NCI-H82 (cell line): ENCODE measurements around the gene SPTLC3.

Experiments used
- DNase-seq: peaks from one replicate; lab custom pipeline; 2025; lab: John Stamatoyannopoulos, UW

Gene SPTLC3

DNA sequence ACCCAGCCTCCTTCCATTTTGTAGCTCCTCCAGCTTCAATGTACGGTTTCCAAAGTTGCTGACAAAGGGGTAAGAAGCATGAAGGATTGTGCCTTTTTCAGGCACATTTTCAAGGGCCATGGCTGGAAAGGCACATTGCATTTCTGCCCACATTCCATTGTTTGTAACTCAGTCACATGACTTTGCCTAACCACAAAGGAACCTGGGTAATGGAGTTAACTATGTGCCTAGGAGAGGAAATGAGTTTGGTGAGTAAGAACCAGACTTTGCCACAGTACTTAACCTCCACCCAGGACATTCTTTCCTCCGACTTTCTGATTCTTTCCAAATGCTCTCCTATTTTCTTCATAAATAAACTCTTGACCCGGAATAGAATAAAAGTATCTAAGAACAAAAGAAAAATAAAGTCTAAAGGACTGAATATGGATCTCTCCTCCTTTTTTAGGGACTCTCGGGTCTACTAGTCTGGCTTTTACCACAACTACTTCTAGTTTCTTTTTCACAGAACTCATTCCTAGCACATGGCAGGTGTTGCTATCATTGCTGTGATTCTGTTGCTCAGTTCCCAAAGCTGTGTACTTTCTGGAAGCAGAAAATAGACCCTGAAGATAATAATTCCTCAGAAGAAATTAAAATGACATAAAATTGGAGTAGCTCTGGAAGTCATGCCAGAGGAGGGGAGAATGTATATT lies 130.8 kb downstream of the SPTLC3 start:
- DNase-seq, result no peak

DNA sequence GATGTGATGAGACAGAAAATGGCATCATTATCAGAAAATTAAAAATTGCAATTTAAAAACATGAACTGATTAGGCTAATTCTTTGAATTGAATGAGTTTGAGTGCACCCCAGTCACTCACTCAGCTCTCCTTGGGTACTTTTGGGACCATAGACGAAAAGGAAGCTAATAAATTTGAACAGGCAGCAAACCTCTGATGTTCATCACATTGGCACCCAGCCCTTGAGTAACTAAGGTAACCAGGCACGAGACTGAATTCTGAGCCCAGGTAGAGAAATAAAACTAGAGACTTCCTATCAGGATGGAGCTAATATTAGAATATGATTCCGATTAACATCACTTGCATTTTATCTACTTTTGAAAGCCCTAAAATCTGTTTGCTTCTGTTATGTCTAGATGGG lies 131.4 kb downstream of the SPTLC3 start:
- DNase-seq, result no peak

DNA sequence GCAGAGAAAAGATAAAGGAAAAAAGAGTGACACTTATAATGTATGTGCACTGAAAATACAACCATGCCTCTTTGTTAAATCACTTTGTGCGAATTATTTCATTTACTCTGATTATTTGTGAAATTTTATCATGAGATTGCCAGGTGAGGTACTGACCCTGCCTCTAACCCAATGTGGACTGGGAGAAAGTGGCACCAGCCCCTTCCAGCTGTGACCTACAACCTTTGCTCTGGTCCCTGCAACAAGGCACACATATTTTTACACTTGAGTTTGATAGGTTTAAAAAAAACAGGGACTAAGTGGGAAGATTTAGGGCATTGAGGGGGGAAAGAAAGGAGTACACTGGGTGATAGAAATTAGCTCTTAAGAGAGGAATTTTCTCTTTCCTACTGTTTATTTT lies 132.0 kb downstream of the SPTLC3 start:
- no peak for DNase-seq

DNA sequence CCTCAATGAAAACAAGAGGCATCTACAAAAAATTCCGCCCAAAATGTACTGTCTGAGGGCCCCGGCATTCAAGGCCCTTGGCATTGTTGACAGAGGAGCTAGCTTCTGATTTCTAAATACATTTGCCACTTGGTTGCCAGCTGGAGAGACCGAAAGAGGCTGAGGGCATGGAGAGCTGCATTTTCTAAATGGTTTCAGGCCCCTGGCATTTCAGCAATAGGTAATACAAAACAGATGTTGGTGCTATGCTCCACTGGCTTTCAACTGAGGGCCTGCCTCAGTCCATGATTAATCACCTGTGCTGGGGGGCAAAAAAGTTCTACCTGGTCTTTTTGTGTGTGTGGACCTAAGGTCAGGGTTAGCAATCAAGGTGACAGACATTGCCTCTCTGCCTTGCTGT lies 132.8 kb downstream of the SPTLC3 start:
- peak; percentile 53 for DNase-seq

DNA sequence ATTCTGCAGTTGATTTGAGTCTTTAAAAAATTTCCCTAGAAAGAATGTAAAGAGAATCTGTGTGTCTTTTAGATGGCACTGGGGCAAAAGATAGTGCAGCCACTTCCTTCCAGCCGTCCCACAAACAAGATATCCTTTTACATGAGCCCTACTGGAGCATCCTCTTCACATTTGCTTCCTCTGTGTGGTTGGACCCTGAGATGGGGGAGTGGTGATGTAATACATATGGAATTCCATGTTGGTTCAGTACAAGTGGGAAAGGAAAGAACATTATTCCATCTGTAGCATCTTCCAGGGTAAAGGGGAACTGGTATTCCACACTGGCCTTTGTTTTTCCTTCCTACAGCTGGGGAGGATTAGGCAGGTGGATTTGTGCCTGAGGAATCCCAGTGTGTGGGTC lies 133.4 kb downstream of the SPTLC3 start:
- DNase-seq, result peak; percentile 21

DNA sequence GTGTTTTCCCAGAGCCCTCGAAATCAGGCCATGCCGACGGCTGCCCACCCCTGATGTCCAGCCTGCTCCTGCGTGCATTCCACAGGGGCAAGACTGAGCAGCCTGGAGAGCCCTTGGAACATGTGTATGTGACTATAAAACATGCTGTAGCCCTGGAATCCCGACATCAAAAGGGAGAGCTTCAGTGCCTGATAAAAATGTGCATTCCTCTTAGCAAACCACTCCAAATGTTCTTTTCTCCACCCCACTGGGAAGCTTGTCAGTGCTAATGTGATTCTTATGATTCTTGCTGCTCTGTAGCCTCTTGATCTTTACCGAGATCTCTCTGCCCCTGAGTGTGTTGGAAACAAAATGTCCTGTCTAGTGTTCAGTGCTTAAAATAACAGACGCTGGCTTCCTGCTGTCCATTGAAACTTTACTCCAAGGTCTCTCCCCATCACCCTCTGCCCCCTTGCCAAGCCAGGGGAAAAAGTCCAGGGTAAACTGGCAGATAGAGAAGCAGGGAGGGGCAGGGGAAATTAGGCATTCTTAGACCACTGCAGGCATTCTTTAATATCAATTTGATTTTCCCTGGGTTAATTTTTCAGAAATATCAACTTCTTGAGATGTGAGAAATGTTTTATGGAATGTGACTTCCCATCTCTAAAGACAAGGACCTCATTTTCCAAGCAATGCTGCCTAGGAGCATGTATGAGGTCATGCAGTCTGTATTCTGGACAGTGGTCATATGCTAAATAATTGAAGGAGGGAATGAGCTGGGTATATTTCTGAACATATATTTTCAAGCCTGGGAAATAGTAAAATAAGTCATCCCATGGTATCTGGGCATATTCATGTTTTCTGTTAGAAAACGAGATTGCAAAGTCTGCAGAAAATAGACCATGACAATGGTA lies 138.5 kb downstream of the SPTLC3 start:
- DNase-seq, result no peak

DNA sequence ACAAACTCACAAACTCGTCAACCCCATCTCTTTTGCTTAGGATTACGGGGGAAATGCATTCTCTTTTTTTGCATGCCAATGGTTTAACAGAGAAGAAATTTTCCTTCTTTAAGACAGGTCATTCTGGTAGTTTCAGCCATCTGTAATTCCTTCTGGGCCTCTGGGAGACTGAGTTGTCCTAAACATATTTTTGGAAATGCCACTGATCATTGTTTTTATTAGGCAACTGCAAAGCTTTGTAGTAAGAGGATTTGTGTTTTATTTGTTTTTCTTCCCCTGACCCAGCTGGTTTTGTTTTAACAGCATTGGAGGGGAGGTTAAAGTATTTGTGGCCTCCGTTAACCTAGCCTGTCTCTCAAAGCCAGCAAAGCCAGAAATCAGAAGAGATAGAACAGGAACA lies 139.2 kb downstream of the SPTLC3 start:
- DNase-seq, result peak; percentile 18

DNA sequence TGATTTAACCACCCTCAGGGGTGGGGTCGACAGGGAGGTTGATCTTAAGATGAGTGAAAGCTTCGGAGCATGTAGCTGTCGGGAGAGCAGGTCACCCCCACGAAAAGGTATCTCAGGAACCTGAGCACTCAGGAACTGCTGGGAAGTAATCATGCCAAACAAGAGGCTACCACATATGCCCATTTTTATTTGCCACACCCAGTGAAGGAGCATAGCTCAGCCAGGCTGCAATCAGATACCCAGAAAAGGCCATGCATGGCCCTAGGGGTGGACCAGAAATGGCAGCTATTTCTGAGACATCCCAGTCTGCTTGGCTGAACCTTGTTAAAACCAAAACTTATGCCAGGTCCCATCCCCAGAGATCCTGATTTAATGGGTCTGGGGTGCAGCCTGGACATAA lies 139.6 kb downstream of the SPTLC3 start:
- no peak for DNase-seq

DNA sequence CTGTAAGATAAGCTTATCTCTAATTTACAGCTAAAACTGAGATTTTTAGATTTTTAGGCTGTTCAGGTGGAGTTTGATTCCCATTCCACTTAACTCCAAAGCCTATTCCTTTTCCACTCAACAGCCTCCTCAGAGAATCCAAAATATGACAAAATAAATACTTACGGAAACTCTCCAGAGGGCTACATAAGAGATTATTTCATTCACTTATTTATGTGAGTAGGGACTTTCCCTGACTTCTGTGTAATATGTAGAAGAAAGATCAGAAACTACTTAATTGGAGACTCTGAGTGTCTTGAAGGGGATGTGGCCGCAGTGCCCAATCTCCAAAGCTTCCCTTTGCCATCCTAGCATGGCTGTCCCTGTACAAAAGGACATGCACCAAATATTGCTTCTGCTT lies 140.2 kb downstream of the SPTLC3 start:
- DNase-seq, result no peak

DNA sequence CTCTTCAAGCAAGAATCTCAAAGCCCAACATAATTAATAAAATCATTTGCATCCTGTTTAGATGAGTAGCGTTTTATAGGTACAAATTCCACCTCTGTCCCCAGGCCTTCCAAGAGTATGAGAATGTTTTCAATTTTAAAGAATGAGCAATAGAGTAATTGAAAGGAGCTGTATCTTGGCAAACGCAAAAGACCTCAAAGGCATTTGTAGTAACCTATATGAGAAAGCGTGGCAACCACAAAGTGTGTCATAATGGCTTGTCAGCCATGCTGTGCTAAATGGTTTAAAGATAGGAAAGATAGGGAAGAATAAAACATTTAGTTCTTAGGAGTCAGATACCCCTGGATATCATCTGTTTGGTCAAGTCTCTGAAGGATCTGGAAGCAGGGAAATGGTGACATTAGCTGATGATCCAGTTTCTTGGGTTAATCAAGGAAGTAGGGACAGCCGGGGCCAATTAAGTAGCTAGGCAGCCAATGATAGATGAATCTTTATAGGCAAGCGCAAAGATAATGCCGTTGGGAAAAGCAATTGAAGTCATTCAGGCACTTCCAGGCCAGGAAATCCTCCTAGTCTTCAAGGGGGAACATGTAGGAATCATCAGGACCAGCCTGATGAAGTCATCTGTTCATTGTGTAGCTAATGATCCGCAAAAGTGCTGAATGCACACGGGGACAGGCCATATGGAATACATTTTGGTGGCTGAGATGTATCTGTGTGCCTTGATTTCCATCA lies 140.8 kb downstream of the SPTLC3 start:
- DNase-seq, result no peak

DNA sequence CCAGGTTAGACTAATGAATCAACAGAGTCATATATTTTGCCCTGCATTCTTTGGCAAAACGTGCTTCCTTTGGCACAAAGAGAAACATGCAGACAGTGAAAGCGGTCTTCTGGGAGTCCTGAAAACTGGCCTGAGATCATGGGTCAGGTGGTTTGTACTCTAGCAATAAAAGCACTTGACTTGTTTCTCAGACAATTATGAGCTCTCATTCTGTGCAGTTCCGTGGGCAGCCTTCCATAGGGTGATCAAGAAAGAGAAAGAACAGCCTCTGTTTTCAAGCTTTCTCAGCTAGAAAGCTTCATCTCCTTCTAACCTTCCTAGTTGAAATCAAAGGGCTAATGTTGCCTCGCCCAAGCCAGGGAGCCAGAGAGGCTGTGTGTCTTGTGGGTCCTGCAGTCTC lies 149.6 kb downstream of the SPTLC3 start:
- no peak for DNase-seq

DNA sequence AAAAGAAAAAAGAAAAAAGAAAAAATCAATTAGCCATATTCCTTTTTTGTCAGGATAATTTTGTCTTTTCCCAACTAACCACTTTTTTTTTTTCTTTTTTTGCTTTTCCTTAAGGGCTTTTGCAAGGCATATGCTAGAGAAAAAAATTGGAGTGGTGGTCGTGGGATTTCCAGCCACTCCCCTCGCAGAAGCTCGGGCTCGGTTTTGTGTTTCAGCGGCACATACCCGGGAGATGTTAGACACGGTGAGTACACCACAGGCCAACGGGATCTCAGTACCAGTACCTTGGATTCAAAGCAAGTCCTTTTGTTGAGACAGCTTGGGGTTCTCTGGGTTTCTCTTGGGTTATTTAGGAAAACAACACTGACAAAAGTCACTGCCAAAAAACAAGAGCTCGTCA lies 151.1 kb downstream of the SPTLC3 start:
- DNase-seq, result no peak

DNA sequence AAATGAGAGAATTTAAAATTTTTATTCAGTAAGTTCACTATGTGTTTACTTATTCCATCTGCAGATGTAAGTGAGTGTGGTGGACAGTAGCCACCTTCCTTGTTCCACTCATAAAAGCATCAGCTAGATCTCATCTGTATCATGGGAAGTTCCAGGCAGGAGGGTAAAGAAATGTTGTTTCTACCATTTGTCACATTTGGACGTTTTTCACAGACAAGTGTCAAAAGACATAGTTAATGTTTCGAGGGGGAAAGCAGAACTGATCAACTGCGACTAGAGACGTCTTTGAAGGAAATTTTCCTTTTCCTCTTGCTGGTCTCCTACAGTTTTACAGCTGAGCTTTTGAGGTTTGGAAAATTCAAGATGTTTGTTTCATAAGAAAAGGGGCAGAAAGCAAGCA lies 156.4 kb downstream of the SPTLC3 start:
- DNase-seq, result no peak

DNA sequence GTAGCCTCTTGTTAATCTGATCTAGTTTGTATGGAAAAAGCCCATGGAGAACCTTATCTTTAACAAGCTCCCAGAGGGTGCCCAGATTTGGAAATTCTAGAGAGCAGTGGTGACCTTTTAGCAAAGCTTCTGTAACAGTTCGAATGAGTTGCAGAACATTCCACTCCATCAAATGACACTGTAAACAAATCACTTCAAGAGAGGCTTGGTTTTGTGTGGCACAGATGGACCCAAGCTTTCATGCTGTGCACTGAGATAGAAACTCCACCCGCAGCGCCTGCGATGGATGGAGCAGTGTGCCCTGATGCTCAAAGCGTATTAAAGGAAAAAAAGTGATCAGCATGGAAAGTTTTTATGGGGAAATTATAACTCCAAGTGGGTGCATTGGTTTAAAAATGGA lies 157.2 kb downstream of the SPTLC3 start:
- DNase-seq, result no peak

DNA sequence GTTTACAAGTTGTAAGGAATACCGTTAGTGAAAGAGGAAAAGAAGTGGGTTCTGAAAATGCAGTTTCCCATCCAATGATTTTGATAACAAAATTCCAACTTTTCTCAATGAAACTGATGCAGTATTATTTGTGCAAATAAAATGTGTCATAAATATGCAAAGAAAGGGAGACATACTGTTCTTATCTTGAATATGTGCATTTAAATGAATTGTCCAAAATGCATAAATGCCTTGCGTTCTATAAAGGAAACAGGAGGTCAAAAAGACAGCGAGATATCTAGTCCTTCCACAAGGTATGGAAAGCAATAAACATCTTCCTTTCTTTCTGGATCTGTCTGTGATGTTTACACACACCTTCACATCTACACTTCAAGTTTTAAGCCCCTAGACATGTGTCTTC lies 157.7 kb downstream of the SPTLC3 start:
- no peak for DNase-seq

DNA sequence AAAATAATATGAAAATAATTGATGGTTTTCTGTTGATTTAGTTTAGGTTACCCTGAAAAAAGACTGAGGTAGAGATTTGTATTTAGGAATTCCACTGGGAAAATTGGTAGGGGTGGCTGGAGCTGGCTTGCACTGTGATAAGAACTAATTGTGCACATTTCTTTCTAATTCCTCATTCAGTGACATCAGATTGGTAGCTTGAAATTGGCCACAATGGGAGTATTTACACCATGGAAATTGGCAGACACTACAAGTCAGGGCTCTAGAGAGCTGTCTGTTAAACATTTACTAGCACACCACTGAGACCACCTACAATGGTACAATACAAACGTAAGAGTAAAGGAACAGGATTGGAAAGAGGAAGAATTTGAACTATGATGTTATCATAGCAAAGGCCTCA lies 160.3 kb downstream of the SPTLC3 start:
- no peak for DNase-seq

DNA sequence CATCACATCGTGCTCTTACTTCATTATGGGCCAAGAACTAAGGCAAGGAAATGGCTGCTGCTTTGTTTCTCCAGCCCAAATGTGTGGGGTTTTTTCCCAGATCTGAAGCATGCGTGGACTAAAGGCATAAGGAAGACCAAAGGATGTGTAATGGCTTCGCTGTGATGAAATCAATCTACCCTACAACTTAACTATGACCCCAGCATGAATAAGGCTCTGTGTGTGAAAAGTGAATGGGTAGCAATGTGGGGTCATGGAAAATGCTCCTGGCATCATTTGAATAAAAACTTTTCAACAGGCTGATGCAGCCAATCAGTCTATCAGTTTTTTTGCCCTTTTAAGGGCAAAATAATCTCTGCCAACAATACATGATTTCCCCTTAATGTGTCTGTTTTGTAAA lies 162.0 kb downstream of the SPTLC3 start:
- no peak for DNase-seq

DNA sequence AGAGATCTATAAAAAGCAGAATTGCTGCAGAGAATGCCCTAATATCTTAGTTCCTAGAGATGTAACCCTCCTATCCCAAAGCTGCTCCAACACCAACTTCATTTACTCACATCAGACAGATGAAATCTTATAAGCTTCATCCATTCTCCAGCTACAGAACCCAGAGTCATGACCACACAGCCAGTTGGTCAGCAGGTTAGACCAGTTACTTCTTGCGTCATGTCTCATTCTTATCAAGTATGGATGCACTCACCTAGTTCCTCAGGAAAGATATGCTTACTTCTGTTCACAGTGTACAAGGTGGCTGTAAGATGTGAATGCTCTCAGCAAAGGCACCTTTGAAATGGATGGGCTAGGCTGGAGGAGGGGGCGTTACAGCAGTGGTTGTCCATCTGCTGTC lies 164.4 kb downstream of the SPTLC3 start:
- no peak for DNase-seq

DNA sequence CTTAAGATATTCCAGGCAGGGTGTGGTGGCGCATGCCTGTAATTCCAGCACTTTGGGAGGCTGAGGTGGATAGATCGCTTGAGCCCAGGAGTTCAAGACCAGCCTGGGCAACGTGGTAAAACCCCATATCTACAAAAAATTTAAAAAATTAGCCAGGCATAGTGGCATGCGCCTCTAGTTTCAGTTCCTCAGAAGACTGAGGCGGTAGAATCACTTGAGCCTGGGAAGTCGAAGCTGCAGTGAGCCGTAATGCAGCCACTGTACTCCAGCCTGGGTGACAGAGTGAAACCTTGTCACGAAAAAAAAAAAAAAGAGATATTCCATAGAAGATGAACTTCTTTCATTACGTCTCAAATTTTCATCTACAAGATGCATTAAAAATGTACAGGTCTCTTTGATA lies 165.6 kb downstream of the SPTLC3 start:
- DNase-seq, result no peak

DNA sequence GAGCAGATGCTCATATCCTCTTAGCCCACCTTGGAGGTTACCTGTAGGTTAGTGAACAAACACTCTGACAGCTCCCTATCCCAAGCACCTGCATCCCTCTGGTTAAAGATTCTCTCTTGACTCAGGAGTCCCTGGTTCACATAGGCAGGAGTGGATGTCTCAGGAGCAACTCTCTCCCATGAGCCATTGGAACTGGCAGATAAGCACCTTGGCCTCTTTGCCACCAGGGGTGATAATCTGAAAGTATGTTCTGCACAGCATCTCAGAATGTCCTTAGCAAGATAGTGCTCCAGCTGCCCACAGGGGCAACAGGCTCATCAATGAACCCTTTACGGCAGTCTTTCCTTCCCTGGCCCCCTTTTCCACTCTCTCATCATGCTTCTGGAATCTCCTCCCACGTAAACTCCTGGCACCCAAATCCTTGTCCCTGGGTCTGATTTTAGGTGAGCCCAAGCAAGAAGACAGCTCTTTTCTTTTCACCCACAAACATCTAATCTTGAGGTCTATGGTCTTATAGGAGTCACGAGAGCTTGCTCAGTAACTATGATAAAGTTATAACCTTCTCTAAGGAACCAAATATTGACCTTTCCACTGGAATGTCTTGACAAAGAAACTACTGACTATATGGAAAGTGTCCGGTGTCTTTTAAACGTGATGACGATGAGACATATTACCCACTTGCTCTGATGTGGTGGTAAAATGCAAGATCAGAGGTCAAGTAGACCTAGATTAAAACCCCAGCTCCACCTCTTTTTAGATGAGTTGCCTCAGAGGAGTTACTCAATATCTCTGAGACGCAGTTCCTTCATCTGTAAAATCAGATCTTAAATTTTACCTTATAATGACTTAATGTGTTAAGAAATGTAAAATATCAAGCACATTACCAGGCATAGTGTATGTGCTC lies 172.5 kb downstream of the SPTLC3 start:
- no peak for DNase-seq

DNA sequence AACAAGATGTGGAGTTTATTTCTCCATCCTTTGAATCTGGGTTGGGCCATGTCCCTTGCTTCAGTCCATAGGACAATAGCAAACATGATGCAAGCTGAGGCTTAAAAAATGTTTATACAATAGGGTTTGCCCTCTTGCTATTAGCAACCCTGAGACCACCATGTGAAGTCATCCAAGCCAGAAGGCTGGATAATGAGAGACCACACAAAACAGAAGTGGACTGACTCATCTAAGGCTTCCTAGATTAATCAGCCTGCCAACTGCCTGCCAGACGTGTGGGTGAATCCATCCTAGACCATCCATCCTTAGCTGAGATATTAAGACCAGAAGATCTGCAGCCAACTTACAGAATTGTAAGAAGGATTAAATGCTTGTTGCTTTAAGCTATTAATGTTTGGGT lies 174.2 kb downstream of the SPTLC3 start:
- DNase-seq, result no peak
